HG03378 (cell line): ENCODE data around the gene ACTR5.
A peak's percentile ranks its signal among the peaks of the same experiment; 100 is the strongest.

Source experiments
- ATAC-seq: cut with Tn5 transposase; IDR thresholded peaks from one replicate; pipeline ENCODE4 v1.9.1; 2021; ENCODE audit warnings: mild to moderate bottlenecking, moderate library complexity; ENCODE audit not compliant: unreplicated experiment

ACTR5 gene

GRCh38 chr20:38728911-38729642 lies 19.2 kb upstream of the ACTR5 start:
- ATAC-seq, result no peak

- ATAC-seq, result no peak
Observed at GRCh38 chr20:38729767-38730166, 18.5 kb upstream of the ACTR5 start.

GRCh38 chr20:38730167-38730988 lies 17.9 kb upstream of the ACTR5 start:
- no peak for ATAC-seq

- ATAC-seq, result no peak
Observed at GRCh38 chr20:38730989-38731737, 17.1 kb upstream of the ACTR5 start.

- no peak for ATAC-seq
Observed at GRCh38 chr20:38731738-38732113, 16.5 kb upstream of the ACTR5 start.

GRCh38 chr20:38732981-38733380 lies 15.3 kb upstream of the ACTR5 start:
- no peak for ATAC-seq

- ATAC-seq, result no peak
Observed at GRCh38 chr20:38735172-38735571, 13.1 kb upstream of the ACTR5 start.

GRCh38 chr20:38737887-38738286 lies 10.4 kb upstream of the ACTR5 start:
- ATAC-seq, result no peak

- no peak for ATAC-seq
Observed at GRCh38 chr20:38745757-38746156, 2.5 kb upstream of the ACTR5 start.

GRCh38 chr20:38747495-38748096 lies 664 bp upstream of the ACTR5 start:
- ATAC-seq, result peak; percentile 4

GRCh38 chr20:38748861-38749149 lies 545 bp downstream of the ACTR5 start:
- peak; percentile 21 for ATAC-seq

- ATAC-seq, result no peak
Observed at GRCh38 chr20:38751360-38751976, 3.2 kb downstream of the ACTR5 start.

GRCh38 chr20:38752029-38752428 lies 3.8 kb downstream of the ACTR5 start:
- no peak for ATAC-seq

- no peak for ATAC-seq
Observed at GRCh38 chr20:38754924-38755323, 6.7 kb downstream of the ACTR5 start.

GRCh38 chr20:38755324-38755910 lies 7.2 kb downstream of the ACTR5 start:
- ATAC-seq, result no peak

GRCh38 chr20:38757145-38757775 lies 9.0 kb downstream of the ACTR5 start:
- no peak for ATAC-seq

- ATAC-seq, result no peak
Observed at GRCh38 chr20:38759106-38759505, 10.8 kb downstream of the ACTR5 start.

- ATAC-seq, result no peak
Observed at GRCh38 chr20:38760978-38761377, 12.7 kb downstream of the ACTR5 start.

- no peak for ATAC-seq
Observed at GRCh38 chr20:38762174-38762573, 13.9 kb downstream of the ACTR5 start.

- no peak for ATAC-seq
Observed at GRCh38 chr20:38763616-38764015, 15.4 kb downstream of the ACTR5 start.
